Type B pancreatic cell (in vitro differentiated cells): ENCODE results near the gene HS2ST1. TPM values are rescaled to one million over a fixed set of nuclear protein-coding genes. Genes with fewer than 3 reads are reported as not detected.
"Not testable (repeated sequence)": the region's sequence is repeated elsewhere in the genome, so short reads cannot be mapped to it uniquely, and the experiment has no call there.

ENCODE experiments used
- DNase-seq: peaks from one replicate; pipeline ENCODE4 v3.0.0; 2021; ENCODE audit warnings: mixed read lengths; ENCODE audit not compliant: unreplicated experiment; ENCODE audit errors: extremely low spot score
- H3K27ac Mint-ChIP-seq: 2 replicates; pipeline ENCODE4 v1.8.0; 2021; ENCODE audit warnings: mild to moderate bottlenecking, mixed read lengths
- H3K27me3 Mint-ChIP-seq: 2 replicates; pipeline ENCODE4 v1.8.0; 2021; ENCODE audit warnings: mixed read lengths
- H3K36me3 Mint-ChIP-seq: 2 replicates; pipeline ENCODE4 v1.8.0; 2021; ENCODE audit warnings: mixed read lengths
- H3K4me1 Mint-ChIP-seq: one replicate; pipeline ENCODE4 v1.8.0; 2021; ENCODE audit warnings: mixed read lengths; ENCODE audit not compliant: unreplicated experiment
- H3K4me3 Mint-ChIP-seq: 2 replicates; pipeline ENCODE4 v1.8.0; 2021; ENCODE audit warnings: mild to moderate bottlenecking, mixed read lengths
- H3K9me3 Mint-ChIP-seq: 2 replicates; pipeline ENCODE4 v1.8.0; 2021; ENCODE audit warnings: mixed read lengths
- CTCF ChIP-seq: fragments of 200-600 bp; sonication (generic); conservative IDR thresholded peaks from 2 replicates; pipeline ENCODE4 v1.5.0; 2021; ENCODE audit warnings: antibody characterized with exemption, mild to moderate bottlenecking
- total RNA-seq: library from RNA; stranded (reverse); gene quantifications from 2 replicates; pipeline ENCODE4 v1.2.1, GENCODE V29; 2021; ENCODE audit warnings: low replicate concordance

Gene HS2ST1
- total RNA-seq, 1 donor from 2014 or later: 40.3 TPM

GRCh38 chr1:87000460-87000859 lies 86.0 kb downstream of the HS2ST1 start:
- TF ChIP-seq CTCF: no peak
- DNase-seq: no peak
- Mint-ChIP-seq H3K9me3 (peaks cover 9% of the 10 kb centered on the region), H3K36me3 (peaks cover 5% of the 10 kb centered on the region), H3K27me3 (no peaks in the 10 kb centered on the region), H3K27ac (no peak overlapping the region), H3K4me1 (peaks cover 3% of the 10 kb centered on the region), H3K4me3 (no peak overlapping the region)

GRCh38 chr1:87004857-87005256 lies 90.4 kb downstream of the HS2ST1 start:
- DNase-seq: no peak
- Mint-ChIP-seq H3K27ac (no peak overlapping the region), H3K27me3 (no peaks in the 10 kb centered on the region), H3K4me3 (no peak overlapping the region), H3K4me1 (no peaks in the 10 kb centered on the region), H3K36me3 (peaks cover 5% of the 10 kb centered on the region), H3K9me3 (peaks cover 7% of the 10 kb centered on the region)
- no peak for TF ChIP-seq CTCF

DNA sequence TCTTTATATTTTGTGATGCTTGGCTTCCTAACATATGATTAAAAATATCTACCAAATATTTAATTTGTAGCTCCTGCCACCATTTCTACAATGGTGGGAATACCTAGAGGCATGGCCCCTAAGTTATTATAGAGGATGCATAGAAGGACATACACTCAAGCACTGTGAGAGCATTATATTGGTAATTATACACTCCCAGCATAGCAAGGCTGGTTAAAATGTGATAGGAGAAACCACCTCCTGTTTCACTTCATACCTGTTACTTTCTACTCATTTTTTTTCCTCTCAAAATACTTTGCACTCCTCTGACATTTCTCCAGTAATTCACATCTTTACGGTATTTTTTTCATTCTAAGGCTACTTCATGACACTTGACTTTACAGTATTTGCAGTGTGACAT lies 92.9 kb downstream of the HS2ST1 start:
- Mint-ChIP-seq H3K36me3 (peaks cover 12% of the 10 kb centered on the region), H3K27me3 (no peaks in the 10 kb centered on the region), H3K4me3 (no peak overlapping the region), H3K27ac (no peak overlapping the region), H3K4me1 (no peaks in the 10 kb centered on the region), H3K9me3 (peaks cover 15% of the 10 kb centered on the region)
- TF ChIP-seq CTCF: no peak
- DNase-seq: no peak

- not testable (repeated sequence) for H3K4me3 Mint-ChIP-seq, H3K27me3 Mint-ChIP-seq, H3K9me3 Mint-ChIP-seq, H3K4me1 Mint-ChIP-seq, DNase-seq, H3K27ac Mint-ChIP-seq
- peaks cover 12% of the 10 kb centered on the region for H3K36me3 Mint-ChIP-seq
Measured at GRCh38 chr1:87013385-87013784, 99.0 kb downstream of the HS2ST1 start.

DNA sequence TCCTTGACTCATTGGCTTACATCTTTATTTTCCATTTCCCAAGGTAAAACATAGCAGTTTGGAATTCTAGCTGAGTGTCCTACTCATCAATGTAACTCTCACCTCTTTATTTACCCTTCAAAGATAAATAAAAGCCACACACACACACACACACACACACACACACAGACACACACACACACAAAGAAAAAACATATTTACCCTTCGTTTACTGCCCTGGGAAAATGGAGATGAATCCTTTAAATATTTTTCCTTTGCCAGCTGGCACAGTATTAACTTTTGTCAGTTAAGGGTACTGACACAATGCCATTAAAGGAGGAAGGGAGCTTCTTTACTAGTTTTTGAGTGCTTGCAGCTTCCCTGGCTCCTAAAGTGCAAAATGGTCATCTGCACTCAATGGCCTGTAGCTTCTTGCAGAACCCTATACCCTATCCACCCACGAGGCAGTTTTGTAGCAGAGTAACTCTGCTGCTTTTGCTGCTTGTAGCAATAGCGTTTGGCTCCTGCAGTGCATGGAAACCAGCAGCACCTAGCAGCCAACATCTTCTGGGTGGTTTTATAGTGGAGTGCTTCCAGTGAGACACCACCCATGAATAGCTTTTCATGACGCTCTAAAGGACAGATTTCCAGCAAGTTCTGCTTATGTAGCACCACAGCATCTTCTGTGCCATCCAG lies 103.7 kb downstream of the HS2ST1 start:
- Mint-ChIP-seq H3K4me1 (no peaks in the 10 kb centered on the region), H3K27ac (no peak overlapping the region), H3K27me3 (no peaks in the 10 kb centered on the region), H3K9me3 (no peaks in the 10 kb centered on the region), H3K4me3 (no peak overlapping the region), H3K36me3 (peaks cover 3% of the 10 kb centered on the region)
- no peak for DNase-seq
- no peak for TF ChIP-seq CTCF

GRCh38 chr1:87023326-87023725 lies 108.9 kb downstream of the HS2ST1 start:
- Mint-ChIP-seq H3K9me3 (peaks cover 5% of the 10 kb centered on the region), H3K27ac (no peak overlapping the region), H3K4me3 (no peak overlapping the region), H3K27me3 (no peaks in the 10 kb centered on the region), H3K36me3 (peaks cover 3% of the 10 kb centered on the region), H3K4me1 (peaks cover 4% of the 10 kb centered on the region)
- TF ChIP-seq CTCF: no peak
- DNase-seq: no peak
